Measurements from ENCODE around the gene JPH4.

JPH4 gene

GRCh38 chr14:23609001-23609400 is 30.4 kb upstream of the JPH4 start:
- H3K4me3 ChIP-seq (ENCODE audit: low read depth, low read length), result no peak overlapping the region
- TF ChIP-seq CTCF (IDR thresholded peaks at IDR 0.05; ENCODE audit: low read depth, low read length), result no peak
- in situ Hi-C loops (cut with HindIII; ENCODE audit: low sequenced_read_pairs), result no loop called here
- DNase-seq (ENCODE audit: low read depth, low spot score), result no peak

- H3K4me3 ChIP-seq (ENCODE audit: low read depth, low read length), result no peak overlapping the region
- DNase-seq (ENCODE audit: low read depth, low spot score), result no peak
- TF ChIP-seq CTCF (IDR thresholded peaks at IDR 0.05; ENCODE audit: low read depth, low read length), result no peak
- in situ Hi-C loops (cut with HindIII; ENCODE audit: low sequenced_read_pairs), result no loop called here
Observed at GRCh38 chr14:23608454-23608853, 29.9 kb upstream of the JPH4 start.

GRCh38 chr14:23605931-23606585 is 27.5 kb upstream of the JPH4 start:
- DNase-seq (ENCODE audit: low read depth, low spot score), result no peak
- H3K4me3 ChIP-seq (ENCODE audit: low read depth, low read length), result no peak overlapping the region
- in situ Hi-C loops (cut with HindIII; ENCODE audit: low sequenced_read_pairs), result no loop called here
- no peak for TF ChIP-seq CTCF (IDR thresholded peaks at IDR 0.05; ENCODE audit: low read depth, low read length)

- in situ Hi-C loops (cut with HindIII; ENCODE audit: low sequenced_read_pairs), result no loop called here
- TF ChIP-seq CTCF (IDR thresholded peaks at IDR 0.05; ENCODE audit: low read depth, low read length), result no peak
- no peak for DNase-seq (ENCODE audit: low read depth, low spot score)
- H3K4me3 ChIP-seq (ENCODE audit: low read depth, low read length), result no peak overlapping the region
Observed at GRCh38 chr14:23604675-23605170, 26.1 kb upstream of the JPH4 start.

GRCh38 chr14:23604148-23604547 is 25.6 kb upstream of the JPH4 start:
- no peak for DNase-seq (ENCODE audit: low read depth, low spot score)
- H3K4me3 ChIP-seq (ENCODE audit: low read depth, low read length), result no peak overlapping the region
- TF ChIP-seq CTCF (IDR thresholded peaks at IDR 0.05; ENCODE audit: low read depth, low read length), result no peak
- in situ Hi-C loops (cut with HindIII; ENCODE audit: low sequenced_read_pairs), result no loop called here

- no peak for TF ChIP-seq CTCF (IDR thresholded peaks at IDR 0.05; ENCODE audit: low read depth, low read length)
- H3K4me3 ChIP-seq (ENCODE audit: low read depth, low read length), result no peak overlapping the region
- in situ Hi-C loops (cut with HindIII; ENCODE audit: low sequenced_read_pairs), result no loop called here
- no peak for DNase-seq (ENCODE audit: low read depth, low spot score)
Observed at GRCh38 chr14:23603103-23603502, 24.5 kb upstream of the JPH4 start.
